Measurements from ENCODE around the gene RAP1GAP. TPM values are rescaled to one million over a fixed set of nuclear protein-coding genes. Genes with fewer than 3 reads are reported as not detected.

RAP1GAP gene
- total and polyA plus RNA-seq, 2 of the 13 experiments (the other 11 are each of a cell fraction or from before 2014, with no cell fraction given) = 11.9 to 37.5 TPM

DNA sequence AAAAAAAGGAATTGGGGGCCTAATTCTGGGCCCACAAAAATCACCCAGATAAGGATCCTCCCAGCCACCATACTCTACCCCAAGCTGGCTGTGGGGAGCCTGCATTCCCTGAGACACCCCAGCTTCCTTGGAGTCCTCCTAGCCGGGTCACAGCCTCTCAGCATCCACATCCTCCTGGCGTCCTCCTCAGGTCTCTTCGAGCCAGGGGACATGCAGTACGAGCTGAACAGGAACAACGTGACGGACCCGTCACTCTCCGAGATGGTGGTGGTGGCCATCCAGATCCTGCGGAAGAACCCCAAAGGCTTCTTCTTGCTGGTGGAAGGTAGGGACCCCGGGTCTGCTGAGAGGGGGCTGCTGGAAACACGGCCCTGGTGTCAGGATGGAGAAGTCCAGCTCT lies 95.7 kb downstream of the RAP1GAP start:
- Histone ChIP-seq H3K4me3 (replicated peaks in 1 of 3; ENCODE audit: insufficient read depth in 1 of 3, low read depth in 2 of 3, low read length in 3 of 3) (no peak overlapping the region), H3K27me3 (ENCODE audit: control insufficient read depth in 1 of 2, insufficient read depth in 2 of 2, low read length in 2 of 2) (peaks cover 3 to 39% of the 10 kb centered on the region in 2 experiments), H2AFZ (ENCODE audit: low read length) (no peak overlapping the region), H3K4me1 (ENCODE audit: insufficient read depth, low read length) (peaks cover 17% of the 10 kb centered on the region), H3K9ac (ENCODE audit: insufficient read depth, low read depth, low read length) (no peak overlapping the region), H4K20me1 (ENCODE audit: insufficient read depth, low read length) (no peaks in the 10 kb centered on the region), H3K27ac (ENCODE audit: extremely low read length, insufficient read depth, low read length) (no peak overlapping the region), H3K9me3 (ENCODE audit: low read length) (no peaks in the 10 kb centered on the region), H3K4me2 (ENCODE audit: low read depth, low read length) (no peak overlapping the region), H3K36me3 (replicated peaks in 1 of 2; ENCODE audit: control insufficient read depth in 1 of 2, insufficient read depth in 2 of 2, low read length in 2 of 2) (no peaks in the 10 kb centered on the region), H3K79me2 (ENCODE audit: insufficient read depth, low read length) (no peaks in the 10 kb centered on the region)
- FAIRE-seq (no peak), ATAC-seq (no peak), DNase-seq (ENCODE audit: low spot score) (no peak)
- no TSS peak for BruUV-seq (replicated peaks)
- WGBS (ENCODE audit: low lambda C conversion rate) = 80% methylated on average over 3 of the region's 11 CpGs
- in situ Hi-C loops (cut with HindIII; ENCODE audit: extremely low pct_ligation_motif_present, low pct_unique_long_range_greater_than_20kb) (loop anchor here (10.0 kb wide), 1 partner anchor 199 kb away; no protein-coding TSS in a partner anchor), intact Hi-C loops (cut with micrococcal nuclease; ENCODE audit: unreplicated experiment) (loop anchor here (5.0 kb wide), 1 partner anchor 196 kb away; no protein-coding TSS in a partner anchor)
- no peak for TF ChIP-seq HNF4A (CRISPR knock-in tag; IDR thresholded peaks at IDR 0.05)
- TF ChIP-seq TP53 (CRISPR knock-in tag; conservative IDR thresholded peaks at IDR 0.05) = no peak
- TF ChIP-seq GABPA (IDR thresholded peaks at IDR 0.05; ENCODE audit: low read depth, low read length) = no peak
- no peak for TF ChIP-seq GABPA (CRISPR knock-in tag; IDR thresholded peaks at IDR 0.05; ENCODE audit: low read depth)
- no peak for TF ChIP-seq CBFB (CRISPR knock-in tag; IDR thresholded peaks at IDR 0.05)
- TF ChIP-seq, protein P1, sequence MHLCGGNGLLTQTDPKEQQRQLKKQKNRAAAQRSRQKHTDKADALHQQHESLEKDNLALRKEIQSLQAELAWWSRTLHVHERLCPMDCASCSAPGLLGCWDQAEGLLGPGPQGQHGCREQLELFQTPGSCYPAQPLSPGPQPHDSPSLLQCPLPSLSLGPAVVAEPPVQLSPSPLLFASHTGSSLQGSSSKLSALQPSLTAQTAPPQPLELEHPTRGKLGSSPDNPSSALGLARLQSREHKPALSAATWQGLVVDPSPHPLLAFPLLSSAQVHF (CRISPR knock-in tag; IDR thresholded peaks at IDR 0.05) = no peak
- no peak for TF ChIP-seq ZNF337 (CRISPR knock-in tag; IDR thresholded peaks at IDR 0.05; ENCODE audit: borderline replicate concordance, low read depth)
- TF ChIP-seq GLI4 (CRISPR knock-in tag; IDR thresholded peaks at IDR 0.05; ENCODE audit: borderline replicate concordance) = no peak
- TF ChIP-seq RAD21 (CRISPR knock-in tag; IDR thresholded peaks at IDR 0.05) = no peak
- POLR2A ChIA-PET = no interaction called here
- CTCF ChIA-PET (ENCODE audit: low intra/inter-chr PET ratio, low total read pairs) = interaction anchor here (1.3 to 1.9 kb wide), 3 partner anchors 65 to 205 kb away, joined by 6 to 7 read pairs (median 7); no protein-coding TSS in a partner anchor

All from HepG2 (cell line).